ENCODE data around the gene EDC3. TPM values are rescaled to one million over a fixed set of nuclear protein-coding genes. Genes with fewer than 3 reads are reported as not detected.
A peak's percentile ranks its signal among the peaks of the same experiment; 100 is the strongest.

EDC3 gene
- total RNA-seq, 2 donors from 2014 or later = 50.6 to 52.3 TPM

DNA sequence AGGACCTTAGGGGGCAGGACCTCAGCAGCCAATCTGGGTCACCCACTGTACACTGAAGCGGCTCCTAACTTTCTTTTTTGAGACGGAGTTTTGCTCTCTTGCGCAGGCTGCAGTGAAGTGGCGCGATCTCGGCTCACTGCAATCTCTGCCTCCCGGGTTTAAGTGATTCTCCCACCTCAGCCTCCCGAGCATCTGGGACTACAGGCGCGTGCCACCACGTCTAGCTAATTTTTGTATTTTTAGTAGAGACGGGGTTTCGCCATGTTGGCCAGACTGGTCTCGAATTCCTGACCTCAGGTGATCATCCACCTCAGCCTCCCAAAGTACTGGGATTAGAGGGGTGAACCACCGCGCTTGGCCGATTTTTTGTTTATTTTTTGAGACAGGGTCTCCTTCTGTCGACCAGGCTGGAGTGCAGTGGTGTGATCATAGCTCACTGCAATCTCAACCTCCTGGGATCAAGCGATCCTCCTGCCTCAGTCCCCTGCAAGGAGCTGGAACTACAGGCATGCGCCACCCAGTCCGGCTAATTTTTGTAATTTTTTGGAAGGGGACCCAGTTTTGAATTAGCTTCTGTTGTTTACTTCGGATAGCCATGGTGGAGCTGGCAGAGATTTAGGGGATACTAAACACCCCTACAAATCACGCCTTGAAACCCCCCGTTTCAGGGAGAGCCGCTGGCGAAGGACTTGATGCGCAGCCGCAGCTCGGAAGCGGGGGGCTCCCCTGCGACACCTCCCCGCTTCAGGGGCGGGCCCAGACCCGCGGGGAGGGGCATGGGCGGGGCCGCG lies 81.7 kb downstream of the EDC3 start:
- H3K4me3 Mint-ChIP-seq = peak overlapping the region; percentile 94 to 97
- no peaks in the 10 kb centered on the region for H3K27me3 Mint-ChIP-seq (ENCODE audit: low read depth)
- DNase-seq = no peak
- peaks cover 36% of the 10 kb centered on the region for H3K4me1 Mint-ChIP-seq (ENCODE audit: low read depth)
- H3K9me3 Mint-ChIP-seq = no peaks in the 10 kb centered on the region
- no peak overlapping the region for H3K27ac Mint-ChIP-seq
- H3K36me3 Mint-ChIP-seq (ENCODE audit: insufficient read depth in 2 of 2) = peaks cover 2 to 7% of the 10 kb centered on the region in 2 donors
- ATAC-seq (replicated peaks in 1 of 2) = no peak

DNA sequence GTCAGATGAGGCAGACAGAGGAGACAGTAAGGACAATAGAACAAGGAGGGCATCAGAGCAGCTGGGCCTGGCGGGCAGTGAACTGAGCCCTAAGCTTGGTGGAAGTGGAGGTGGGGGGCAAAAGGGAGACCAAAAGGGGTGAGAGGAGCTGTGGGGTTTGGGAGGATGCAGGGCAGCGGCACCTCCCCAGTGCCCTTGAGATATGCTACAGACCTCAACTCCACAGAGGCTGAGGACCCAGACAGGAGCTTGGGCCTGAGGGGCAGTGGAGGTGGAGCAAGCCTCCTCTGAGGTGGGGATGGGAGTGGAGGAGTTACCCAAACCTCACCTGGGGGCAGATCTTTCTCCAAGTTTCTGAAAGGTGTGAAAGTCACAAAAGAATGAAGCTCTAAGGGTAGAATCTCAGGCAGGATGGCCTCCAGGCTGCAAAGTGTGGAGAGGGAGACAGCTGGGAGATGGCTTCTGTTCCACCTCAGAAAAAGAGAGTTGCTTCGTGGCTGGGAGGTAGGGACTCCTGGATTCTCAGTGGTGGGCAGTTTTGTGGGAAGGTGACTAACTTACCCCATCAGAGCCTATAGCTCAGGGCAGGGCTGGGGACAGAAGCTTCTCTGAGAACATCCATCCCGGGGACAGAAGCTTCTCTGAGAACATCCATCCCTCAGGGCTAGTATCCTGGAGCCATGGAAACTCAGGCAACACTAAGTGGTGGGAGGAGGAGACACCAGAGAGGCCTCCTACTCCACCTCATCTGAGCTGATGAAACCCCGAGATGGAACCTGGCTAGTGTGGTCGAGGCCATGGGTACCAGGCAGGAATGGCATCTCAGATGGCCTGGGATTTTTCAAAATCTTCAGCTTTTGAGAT lies 82.5 kb downstream of the EDC3 start:
- H3K4me3 Mint-ChIP-seq = peak overlapping the region; percentile 94 to 97
- ATAC-seq (replicated peaks in 1 of 2) (no peak), DNase-seq (no peak)
- no peaks in the 10 kb centered on the region for H3K9me3 Mint-ChIP-seq
- no peak overlapping the region for H3K27ac Mint-ChIP-seq
- peaks cover 2 to 7% of the 10 kb centered on the region in 2 donors for H3K36me3 Mint-ChIP-seq (ENCODE audit: insufficient read depth in 2 of 2)
- H3K4me1 Mint-ChIP-seq (ENCODE audit: low read depth) = peaks cover 27% of the 10 kb centered on the region
- no peaks in the 10 kb centered on the region for H3K27me3 Mint-ChIP-seq (ENCODE audit: low read depth)

DNA sequence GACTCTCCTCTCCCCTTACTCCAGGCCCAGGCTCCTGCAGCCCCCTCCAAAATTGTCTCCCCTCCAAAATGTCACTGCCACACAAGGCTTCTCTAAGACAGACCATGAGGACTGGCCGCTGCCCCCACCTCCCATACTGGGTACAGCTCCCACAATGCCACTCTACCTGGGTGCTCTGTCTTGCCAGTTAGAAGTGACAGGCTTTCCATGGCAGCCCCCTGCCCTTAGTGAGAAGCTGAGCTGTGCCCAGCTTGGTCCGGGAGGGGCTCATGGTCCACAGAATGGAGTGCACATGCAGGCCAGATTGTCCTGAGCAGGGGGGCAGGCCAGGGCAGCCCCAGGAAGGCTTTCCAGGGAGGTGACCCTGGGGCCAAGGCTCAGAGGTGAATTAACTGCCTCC lies 83.1 kb downstream of the EDC3 start:
- no peak for DNase-seq
- no peaks in the 10 kb centered on the region for H3K27me3 Mint-ChIP-seq (ENCODE audit: low read depth)
- no peak for ATAC-seq (replicated peaks in 1 of 2)
- peak overlapping the region; percentile 3 to 94 for H3K4me3 Mint-ChIP-seq
- no peaks in the 10 kb centered on the region for H3K9me3 Mint-ChIP-seq
- H3K36me3 Mint-ChIP-seq (ENCODE audit: insufficient read depth in 2 of 2) = peaks cover 2 to 3% of the 10 kb centered on the region in 2 donors
- H3K27ac Mint-ChIP-seq = peak overlapping the region; percentile 5
- peaks cover 21% of the 10 kb centered on the region for H3K4me1 Mint-ChIP-seq (ENCODE audit: low read depth)

DNA sequence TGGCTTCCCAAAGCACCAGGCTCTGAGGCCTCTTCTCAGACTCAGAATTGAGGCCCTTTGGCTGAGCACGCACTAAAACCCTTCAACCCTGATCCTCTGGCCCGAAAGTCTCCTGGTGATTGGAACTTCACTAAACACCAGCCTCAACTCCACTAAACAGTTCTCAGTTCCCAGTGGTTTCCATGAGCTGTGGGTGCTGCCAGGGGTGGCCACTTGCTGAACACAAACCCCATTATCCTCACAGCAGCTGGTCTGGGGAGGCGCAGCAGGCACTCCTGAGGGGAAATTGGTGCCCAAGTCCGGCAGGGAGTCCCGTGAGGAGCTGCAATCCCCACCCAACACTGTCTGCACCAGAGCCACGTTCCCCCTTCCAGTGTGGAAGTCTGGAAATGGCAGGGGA lies 84.0 kb downstream of the EDC3 start:
- Mint-ChIP-seq H3K4me3 (no peak overlapping the region), H3K9me3 (no peaks in the 10 kb centered on the region), H3K36me3 (ENCODE audit: insufficient read depth in 2 of 2) (peaks cover 0 to 2% of the 10 kb centered on the region in 2 donors), H3K27ac (no peak overlapping the region), H3K27me3 (ENCODE audit: low read depth) (no peaks in the 10 kb centered on the region), H3K4me1 (ENCODE audit: low read depth) (peaks cover 12% of the 10 kb centered on the region)
- DNase-seq = no peak
- no peak for ATAC-seq (replicated peaks in 1 of 2)

DNA sequence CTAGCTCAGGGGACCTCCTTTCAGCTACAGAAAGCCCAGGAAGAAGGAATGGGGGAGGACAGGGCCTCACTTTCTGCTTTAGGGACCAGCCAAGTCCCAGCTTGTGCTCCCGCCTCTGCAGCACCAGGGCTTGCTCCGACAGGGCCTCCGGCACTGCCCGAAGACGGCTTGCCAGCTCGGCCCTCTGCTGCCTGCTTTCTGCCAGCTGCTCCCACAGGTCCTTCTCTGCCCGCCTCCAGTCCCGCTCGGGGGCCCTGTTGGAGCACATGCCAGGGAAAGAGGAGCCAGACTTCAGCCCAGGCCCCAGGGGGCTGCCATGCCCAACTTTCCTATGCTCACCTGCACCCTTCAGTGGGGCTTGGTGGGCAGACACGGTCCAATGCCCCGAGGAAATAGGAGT lies 84.5 kb downstream of the EDC3 start:
- H3K4me3 Mint-ChIP-seq = no peak overlapping the region
- peaks cover 0 to under 1% of the 10 kb centered on the region in 2 donors for H3K36me3 Mint-ChIP-seq (ENCODE audit: insufficient read depth in 2 of 2)
- H3K27ac Mint-ChIP-seq = no peak overlapping the region
- peaks cover 8% of the 10 kb centered on the region for H3K4me1 Mint-ChIP-seq (ENCODE audit: low read depth)
- DNase-seq = no peak
- no peaks in the 10 kb centered on the region for H3K27me3 Mint-ChIP-seq (ENCODE audit: low read depth)
- no peaks in the 10 kb centered on the region for H3K9me3 Mint-ChIP-seq
- ATAC-seq (replicated peaks in 1 of 2) = no peak

DNA sequence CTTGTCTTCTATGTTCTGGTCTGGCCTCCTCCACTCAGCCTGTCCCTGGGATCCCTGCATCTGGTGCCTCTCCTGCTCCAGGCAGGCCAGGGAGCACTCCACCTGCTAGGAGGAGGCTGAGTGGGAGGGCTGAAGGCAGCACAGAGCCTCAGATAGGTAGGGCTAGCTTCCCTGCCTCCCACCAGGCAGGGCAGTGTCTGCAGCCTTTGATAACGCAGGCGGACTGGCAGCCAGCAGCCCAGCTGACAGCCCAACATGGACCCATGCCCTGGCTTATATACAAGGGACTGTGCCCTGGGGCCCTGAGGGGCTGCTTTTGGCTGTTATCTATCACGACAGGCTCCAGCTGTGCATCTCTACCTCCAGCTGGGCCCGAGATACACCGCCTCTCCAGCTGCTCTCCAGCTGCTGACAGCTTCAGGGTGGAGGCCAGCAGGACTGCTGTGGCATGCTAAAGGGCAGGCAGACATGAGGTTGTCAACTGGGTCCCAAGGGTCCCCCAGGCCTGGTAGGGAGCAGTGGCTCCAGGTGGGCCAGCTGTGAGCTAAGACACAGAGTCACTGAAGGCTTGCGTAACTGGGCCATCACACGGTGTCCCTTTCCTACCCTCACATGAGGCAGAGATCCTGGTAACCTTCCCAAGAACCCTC lies 85.4 kb downstream of the EDC3 start:
- no peak overlapping the region for H3K27ac Mint-ChIP-seq
- H3K9me3 Mint-ChIP-seq = no peaks in the 10 kb centered on the region
- H3K4me3 Mint-ChIP-seq = no peak overlapping the region
- peaks cover 8% of the 10 kb centered on the region for H3K4me1 Mint-ChIP-seq (ENCODE audit: low read depth)
- ATAC-seq (replicated peaks in 1 of 2) (no peak), DNase-seq (no peak)
- H3K27me3 Mint-ChIP-seq (ENCODE audit: low read depth) = no peaks in the 10 kb centered on the region
- H3K36me3 Mint-ChIP-seq (ENCODE audit: insufficient read depth in 2 of 2) = no peaks in the 10 kb centered on the region

DNA sequence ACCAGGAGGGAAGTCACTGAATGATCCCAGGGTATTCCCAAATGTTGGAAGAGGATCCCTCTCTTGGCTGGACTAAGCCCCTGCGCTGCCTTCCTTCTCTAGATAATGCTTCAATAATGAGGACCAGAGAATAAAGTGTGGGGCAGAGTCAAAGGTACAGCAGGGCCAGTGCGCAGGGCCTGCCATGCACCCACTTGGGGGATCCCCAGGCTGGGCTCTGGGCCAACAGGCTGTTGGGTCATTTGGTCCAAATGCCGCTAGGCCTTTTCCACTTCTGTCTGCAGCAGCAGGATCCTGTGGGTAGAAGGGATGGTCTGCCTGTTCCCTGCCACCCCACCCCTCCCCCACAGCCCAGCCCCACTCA lies 85.9 kb downstream of the EDC3 start:
- Mint-ChIP-seq H3K4me1 (ENCODE audit: low read depth) (peaks cover 8% of the 10 kb centered on the region), H3K27ac (no peak overlapping the region), H3K27me3 (ENCODE audit: low read depth) (no peaks in the 10 kb centered on the region), H3K9me3 (no peaks in the 10 kb centered on the region), H3K4me3 (no peak overlapping the region), H3K36me3 (ENCODE audit: insufficient read depth in 2 of 2) (no peaks in the 10 kb centered on the region)
- DNase-seq (no peak), ATAC-seq (replicated peaks in 1 of 2) (no peak)

DNA sequence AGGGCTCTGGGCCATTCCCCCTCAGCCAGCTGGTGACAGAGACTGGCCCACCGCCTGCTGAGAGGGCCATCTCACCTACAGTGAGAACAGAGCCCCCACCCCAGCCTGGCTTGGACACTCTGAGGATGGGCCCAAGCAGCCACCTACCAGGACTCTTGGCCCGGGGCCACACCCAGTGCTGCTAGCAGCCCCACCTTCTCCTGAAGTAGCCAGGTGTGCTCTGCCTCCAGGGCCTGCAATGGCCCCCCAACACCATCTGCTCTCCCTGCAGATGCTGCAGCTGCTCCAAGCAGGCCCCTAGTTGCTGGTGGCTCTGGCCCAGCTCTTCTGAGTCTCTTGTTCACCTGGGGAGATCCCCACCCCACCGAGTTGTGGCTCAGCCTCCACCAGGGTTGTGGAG lies 87.0 kb downstream of the EDC3 start:
- no peak for ATAC-seq (replicated peaks in 1 of 2)
- Mint-ChIP-seq H3K27ac (no peak overlapping the region), H3K27me3 (ENCODE audit: low read depth) (no peaks in the 10 kb centered on the region), H3K4me3 (no peak overlapping the region), H3K36me3 (ENCODE audit: insufficient read depth in 2 of 2) (no peaks in the 10 kb centered on the region), H3K9me3 (no peaks in the 10 kb centered on the region), H3K4me1 (ENCODE audit: low read depth) (peaks cover 8% of the 10 kb centered on the region)
- DNase-seq = no peak

DNA sequence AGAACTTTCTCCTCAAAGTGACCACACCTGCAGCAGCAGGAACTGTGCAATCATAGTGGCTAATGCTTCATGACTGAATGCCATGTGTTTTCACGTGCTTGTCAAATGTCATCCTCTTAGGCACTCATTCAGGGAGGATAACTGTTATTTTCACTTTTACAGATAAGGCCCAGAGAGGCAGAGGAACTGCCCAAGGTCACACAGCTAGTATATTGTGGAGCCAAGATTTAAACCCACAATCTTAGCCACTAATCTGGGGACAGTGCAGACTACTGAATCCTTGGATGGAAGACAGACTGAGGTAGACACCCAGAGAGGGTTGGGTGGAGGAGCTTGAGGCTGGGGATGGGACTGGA lies 90.1 kb downstream of the EDC3 start:
- no peak overlapping the region for H3K27ac Mint-ChIP-seq
- no peaks in the 10 kb centered on the region for H3K36me3 Mint-ChIP-seq (ENCODE audit: insufficient read depth in 2 of 2)
- no peaks in the 10 kb centered on the region for H3K27me3 Mint-ChIP-seq (ENCODE audit: low read depth)
- H3K4me1 Mint-ChIP-seq (ENCODE audit: low read depth) = no peaks in the 10 kb centered on the region
- DNase-seq = no peak
- H3K4me3 Mint-ChIP-seq = no peak overlapping the region
- no peaks in the 10 kb centered on the region for H3K9me3 Mint-ChIP-seq
- no peak for ATAC-seq (replicated peaks in 1 of 2)

DNA sequence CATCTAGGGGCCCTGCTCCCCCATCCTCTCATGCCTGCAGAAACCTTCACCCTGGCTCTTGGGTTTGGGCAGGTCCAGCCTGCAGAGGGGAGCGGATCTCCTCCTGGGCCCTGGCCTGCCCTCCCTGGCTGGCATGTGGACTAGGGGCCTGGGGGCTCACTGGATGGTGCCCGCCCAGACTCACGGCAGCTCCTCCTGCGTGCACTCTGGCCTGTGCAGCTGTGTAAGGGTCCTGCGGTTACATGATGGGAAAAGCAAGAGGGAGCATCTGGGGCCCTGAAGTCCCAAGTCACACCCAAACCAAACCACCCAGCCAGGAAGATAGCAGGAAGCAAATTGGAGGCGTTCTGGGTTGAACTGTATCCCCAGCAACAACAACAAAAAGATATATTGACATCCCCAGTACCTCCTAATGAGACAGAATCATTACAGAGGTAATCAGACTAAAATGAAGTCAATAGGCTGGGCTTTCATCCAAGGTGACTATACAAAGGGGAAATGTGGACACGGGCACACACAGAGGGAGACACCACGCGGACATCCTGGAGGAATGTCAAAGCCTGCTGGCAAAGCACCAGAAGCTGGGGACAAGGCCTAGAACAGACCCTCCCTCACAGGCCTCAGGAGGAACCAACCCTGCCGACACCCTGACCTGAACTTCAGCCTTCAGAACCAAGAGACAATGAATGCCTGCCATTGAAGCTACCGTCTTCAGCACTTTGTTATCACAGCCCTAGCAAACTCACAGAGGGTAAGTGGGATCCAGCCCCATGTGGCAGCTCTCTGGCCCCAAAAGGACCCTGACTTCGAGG lies 90.6 kb downstream of the EDC3 start:
- Mint-ChIP-seq H3K4me1 (ENCODE audit: low read depth) (no peaks in the 10 kb centered on the region), H3K27ac (no peak overlapping the region), H3K9me3 (no peaks in the 10 kb centered on the region), H3K36me3 (ENCODE audit: insufficient read depth in 2 of 2) (no peaks in the 10 kb centered on the region), H3K4me3 (no peak overlapping the region), H3K27me3 (ENCODE audit: low read depth) (no peaks in the 10 kb centered on the region)
- no peak for DNase-seq
- no peak for ATAC-seq (replicated peaks in 1 of 2)

DNA sequence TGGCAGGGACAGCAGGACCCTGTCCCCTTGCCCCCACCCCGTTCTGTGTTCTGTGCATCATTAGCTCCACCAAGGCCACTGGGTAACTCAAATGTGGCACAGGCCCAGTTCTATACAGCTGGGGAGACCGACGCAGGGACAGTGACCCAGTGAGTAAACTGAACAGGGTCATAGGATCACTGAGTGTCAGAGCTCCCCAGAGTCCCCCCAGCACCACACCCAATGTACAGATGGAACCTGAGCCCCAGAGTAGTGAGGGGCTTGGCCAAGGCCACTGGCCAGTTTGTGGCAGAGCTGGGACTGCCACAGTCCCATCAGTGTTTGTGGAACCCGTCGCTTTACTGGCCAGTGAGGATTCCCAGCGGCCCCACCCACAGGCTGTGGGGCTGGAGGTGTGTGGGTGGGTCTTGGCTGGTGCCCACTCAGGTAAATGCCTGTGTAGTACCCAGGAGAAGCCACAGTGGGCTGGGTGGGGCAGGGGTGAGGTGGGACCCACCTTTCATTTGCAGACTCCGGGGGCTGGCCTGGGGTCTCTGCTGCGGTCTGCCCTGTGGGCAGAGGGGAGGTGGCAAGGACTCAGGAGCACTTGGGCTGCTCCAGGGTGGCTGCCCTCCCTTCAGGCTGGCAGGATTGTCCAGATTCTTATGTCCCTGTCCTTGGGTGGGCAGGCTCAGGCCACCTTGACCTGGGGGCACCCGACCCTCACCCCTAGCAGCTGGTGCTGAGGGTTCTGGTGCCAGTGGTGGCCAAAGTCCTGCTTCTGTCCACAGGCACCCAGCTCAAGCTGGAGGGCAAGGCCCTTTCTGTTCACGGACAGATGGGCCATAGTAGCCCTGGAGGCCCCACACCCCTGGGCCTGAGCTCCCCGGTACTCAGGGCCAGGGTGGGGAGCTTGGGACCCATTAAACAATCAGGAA lies 91.8 kb downstream of the EDC3 start:
- no peak overlapping the region for H3K27ac Mint-ChIP-seq
- ATAC-seq (replicated peaks in 1 of 2) (no peak), DNase-seq (no peak)
- no peaks in the 10 kb centered on the region for H3K36me3 Mint-ChIP-seq (ENCODE audit: insufficient read depth in 2 of 2)
- no peak overlapping the region for H3K4me3 Mint-ChIP-seq
- H3K9me3 Mint-ChIP-seq = no peaks in the 10 kb centered on the region
- H3K27me3 Mint-ChIP-seq (ENCODE audit: low read depth) = no peaks in the 10 kb centered on the region
- peaks cover 6% of the 10 kb centered on the region for H3K4me1 Mint-ChIP-seq (ENCODE audit: low read depth)
